Body of pancreas (tissue), 4 donors: ENCODE data around the gene NEK10.

Experiments
- POLR2A ChIP-seq, 3 donors: fragments of 450-650 bp; IDR thresholded peaks; one replicate each; pipeline ENCODE4 v1.6.1; 2016; ENCODE audit warnings: antibody characterized with exemption in 3 of 3, mild to moderate bottlenecking in 2 of 3
- TF ChIP-seq, protein P1 (sequence below), 7 experiments: fragments of 450-650 bp in 4 of 7; fragments of 200-600 bp in 3 of 7; sonication (generic) in 3 of 7; IDR thresholded peaks; one replicate each; pipeline ENCODE4 v1.5.1; 2016 to 2019; ENCODE audit warnings: antibody characterized with exemption in 7 of 7

DNA sequence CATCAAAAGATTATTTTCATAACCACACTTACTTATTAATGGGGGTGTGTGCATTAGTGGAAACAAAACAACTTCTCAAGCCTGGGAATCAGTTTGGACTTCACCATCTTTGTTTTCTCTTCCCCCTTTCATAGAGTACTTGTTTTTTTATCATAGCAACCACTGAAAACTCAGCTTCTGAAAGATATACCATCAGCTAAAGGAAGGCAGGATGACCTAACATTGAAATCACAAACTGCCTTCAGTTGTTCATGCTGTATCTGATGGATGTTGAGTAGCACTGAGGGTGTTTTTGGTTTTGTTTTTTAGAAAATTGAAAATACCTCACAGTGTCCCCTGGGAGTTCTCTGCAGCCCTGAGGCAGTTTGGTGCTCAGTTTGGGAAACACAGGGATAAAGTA lies 46.5 kb downstream of the NEK10 start:
- TF ChIP-seq, protein P1, sequence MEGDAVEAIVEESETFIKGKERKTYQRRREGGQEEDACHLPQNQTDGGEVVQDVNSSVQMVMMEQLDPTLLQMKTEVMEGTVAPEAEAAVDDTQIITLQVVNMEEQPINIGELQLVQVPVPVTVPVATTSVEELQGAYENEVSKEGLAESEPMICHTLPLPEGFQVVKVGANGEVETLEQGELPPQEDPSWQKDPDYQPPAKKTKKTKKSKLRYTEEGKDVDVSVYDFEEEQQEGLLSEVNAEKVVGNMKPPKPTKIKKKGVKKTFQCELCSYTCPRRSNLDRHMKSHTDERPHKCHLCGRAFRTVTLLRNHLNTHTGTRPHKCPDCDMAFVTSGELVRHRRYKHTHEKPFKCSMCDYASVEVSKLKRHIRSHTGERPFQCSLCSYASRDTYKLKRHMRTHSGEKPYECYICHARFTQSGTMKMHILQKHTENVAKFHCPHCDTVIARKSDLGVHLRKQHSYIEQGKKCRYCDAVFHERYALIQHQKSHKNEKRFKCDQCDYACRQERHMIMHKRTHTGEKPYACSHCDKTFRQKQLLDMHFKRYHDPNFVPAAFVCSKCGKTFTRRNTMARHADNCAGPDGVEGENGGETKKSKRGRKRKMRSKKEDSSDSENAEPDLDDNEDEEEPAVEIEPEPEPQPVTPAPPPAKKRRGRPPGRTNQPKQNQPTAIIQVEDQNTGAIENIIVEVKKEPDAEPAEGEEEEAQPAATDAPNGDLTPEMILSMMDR (IDR thresholded peaks at IDR 0.05) = no peak
- TF ChIP-seq POLR2A (IDR thresholded peaks at IDR 0.05) = no peak
